HG03175 (cell line): ENCODE data around the gene CHRNA5.

Experiments used
- ATAC-seq: cut with Tn5 transposase; IDR thresholded peaks from one replicate; pipeline ENCODE4 v1.9.1; 2021; ENCODE audit warnings: mild to moderate bottlenecking, moderate library complexity; ENCODE audit not compliant: unreplicated experiment

The CHRNA5 gene

GRCh38 chr15:78619022-78619950, 54.0 kb downstream of the CHRNA5 start:
- no peak for ATAC-seq

GRCh38 chr15:78620021-78620526, 54.8 kb downstream of the CHRNA5 start:
- no peak for ATAC-seq

GRCh38 chr15:78620527-78621421, 55.5 kb downstream of the CHRNA5 start, which contains the start of gene CHRNA3:
Gene CHRNA3 (minus strand): TSS chr15:78620996. CDS start chr15:78620794, 202 bp downstream.
- ATAC-seq = no peak

- ATAC-seq = no peak
Observed at GRCh38 chr15:78621810-78622402, 56.6 kb downstream of the CHRNA5 start.

GRCh38 chr15:78623786-78624497, 58.6 kb downstream of the CHRNA5 start:
- ATAC-seq = no peak

GRCh38 chr15:78624651-78625590, 59.6 kb downstream of the CHRNA5 start:
- ATAC-seq = no peak

GRCh38 chr15:78625606-78626280, 60.4 kb downstream of the CHRNA5 start:
- ATAC-seq = no peak

- no peak for ATAC-seq
Observed at GRCh38 chr15:78626381-78626995, 61.2 kb downstream of the CHRNA5 start.

GRCh38 chr15:78627348-78627747, 62.0 kb downstream of the CHRNA5 start:
- ATAC-seq = no peak

GRCh38 chr15:78628227-78628626, 62.9 kb downstream of the CHRNA5 start:
- ATAC-seq = no peak

- no peak for ATAC-seq
Observed at GRCh38 chr15:78629031-78629715, 63.9 kb downstream of the CHRNA5 start.

GRCh38 chr15:78629716-78630065, 64.4 kb downstream of the CHRNA5 start:
- no peak for ATAC-seq

GRCh38 chr15:78630886-78631633, 65.7 kb downstream of the CHRNA5 start:
- no peak for ATAC-seq

- no peak for ATAC-seq
Observed at GRCh38 chr15:78633348-78633747, 68.0 kb downstream of the CHRNA5 start.

- no peak for ATAC-seq
Observed at GRCh38 chr15:78634210-78635145, 69.2 kb downstream of the CHRNA5 start.

- ATAC-seq = no peak
Observed at GRCh38 chr15:78635346-78635745, 70.0 kb downstream of the CHRNA5 start.
